Ishikawa (cell line): ENCODE measurements around the gene PRAMEF1.

Experiments
- EP300 ChIP-seq: IDR thresholded peaks from 2 replicates; pipeline ENCODE4 v1.6.1; 2012; ENCODE audit warnings: borderline replicate concordance
- TAF1 ChIP-seq: IDR thresholded peaks from 2 replicates; pipeline ENCODE4 v1.6.1; 2012; ENCODE audit warnings: low read depth, mild to moderate bottlenecking
- YY1 ChIP-seq: IDR thresholded peaks from 2 replicates; pipeline ENCODE4 v1.6.1; 2012; ENCODE audit warnings: low read depth

- TF ChIP-seq YY1: no peak
- no peak for TF ChIP-seq TAF1
- TF ChIP-seq EP300: no peak
Measured at GRCh38 chr1:12761781-12762180, 29.4 kb upstream of the PRAMEF1 start.
